Fibroblast of the aortic adventitia (primary cell): ENCODE data around the gene ST14. TPM values are rescaled to one million over a fixed set of nuclear protein-coding genes. Genes with fewer than 3 reads are reported as not detected.

Experiments used
- DNase-seq: peaks from one replicate; pipeline ENCODE4 v3.0.0-alpha.2; 2010; ENCODE audit warnings: low read depth
- H3K4me3 ChIP-seq: 2 replicates; pipeline ENCODE4 v1.5.1; 2011; ENCODE audit warnings: low read depth, mild to moderate bottlenecking, control low read depth, low read length, moderate library complexity
- total RNA-seq: library from RNA; depleted of rRNA; stranded (reverse); fragments of >200 nt; gene quantifications from 2 replicates; pipeline ENCODE4 v1.2.3, GENCODE V29; 2012; ENCODE audit warnings: low replicate concordance
- TF ChIP-seq, protein P1 (sequence below): IDR thresholded peaks from 2 replicates; pipeline ENCODE4 v1.5.1; 2011; ENCODE audit warnings: mild to moderate bottlenecking, low read length, control low read depth, inconsistent platforms; ENCODE audit not compliant: insufficient read depth

ST14 gene
- total RNA-seq, 1 donor: 0.09 TPM

GRCh38 chr11:130144141-130144540 lies 15.4 kb upstream of the ST14 start:
- no peak overlapping the region for H3K4me3 ChIP-seq
- TF ChIP-seq, protein P1, sequence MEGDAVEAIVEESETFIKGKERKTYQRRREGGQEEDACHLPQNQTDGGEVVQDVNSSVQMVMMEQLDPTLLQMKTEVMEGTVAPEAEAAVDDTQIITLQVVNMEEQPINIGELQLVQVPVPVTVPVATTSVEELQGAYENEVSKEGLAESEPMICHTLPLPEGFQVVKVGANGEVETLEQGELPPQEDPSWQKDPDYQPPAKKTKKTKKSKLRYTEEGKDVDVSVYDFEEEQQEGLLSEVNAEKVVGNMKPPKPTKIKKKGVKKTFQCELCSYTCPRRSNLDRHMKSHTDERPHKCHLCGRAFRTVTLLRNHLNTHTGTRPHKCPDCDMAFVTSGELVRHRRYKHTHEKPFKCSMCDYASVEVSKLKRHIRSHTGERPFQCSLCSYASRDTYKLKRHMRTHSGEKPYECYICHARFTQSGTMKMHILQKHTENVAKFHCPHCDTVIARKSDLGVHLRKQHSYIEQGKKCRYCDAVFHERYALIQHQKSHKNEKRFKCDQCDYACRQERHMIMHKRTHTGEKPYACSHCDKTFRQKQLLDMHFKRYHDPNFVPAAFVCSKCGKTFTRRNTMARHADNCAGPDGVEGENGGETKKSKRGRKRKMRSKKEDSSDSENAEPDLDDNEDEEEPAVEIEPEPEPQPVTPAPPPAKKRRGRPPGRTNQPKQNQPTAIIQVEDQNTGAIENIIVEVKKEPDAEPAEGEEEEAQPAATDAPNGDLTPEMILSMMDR: no peak
- no peak for DNase-seq

- H3K4me3 ChIP-seq: no peak overlapping the region
- DNase-seq: no peak
- TF ChIP-seq, protein P1: no peak
These were observed 14.7 kb upstream of the ST14 start for GRCh38 chr11:130144861-130145281.

GRCh38 chr11:130145311-130145812 lies 14.2 kb upstream of the ST14 start:
- TF ChIP-seq, protein P1: no peak
- DNase-seq: no peak
- H3K4me3 ChIP-seq: no peak overlapping the region

DNA sequence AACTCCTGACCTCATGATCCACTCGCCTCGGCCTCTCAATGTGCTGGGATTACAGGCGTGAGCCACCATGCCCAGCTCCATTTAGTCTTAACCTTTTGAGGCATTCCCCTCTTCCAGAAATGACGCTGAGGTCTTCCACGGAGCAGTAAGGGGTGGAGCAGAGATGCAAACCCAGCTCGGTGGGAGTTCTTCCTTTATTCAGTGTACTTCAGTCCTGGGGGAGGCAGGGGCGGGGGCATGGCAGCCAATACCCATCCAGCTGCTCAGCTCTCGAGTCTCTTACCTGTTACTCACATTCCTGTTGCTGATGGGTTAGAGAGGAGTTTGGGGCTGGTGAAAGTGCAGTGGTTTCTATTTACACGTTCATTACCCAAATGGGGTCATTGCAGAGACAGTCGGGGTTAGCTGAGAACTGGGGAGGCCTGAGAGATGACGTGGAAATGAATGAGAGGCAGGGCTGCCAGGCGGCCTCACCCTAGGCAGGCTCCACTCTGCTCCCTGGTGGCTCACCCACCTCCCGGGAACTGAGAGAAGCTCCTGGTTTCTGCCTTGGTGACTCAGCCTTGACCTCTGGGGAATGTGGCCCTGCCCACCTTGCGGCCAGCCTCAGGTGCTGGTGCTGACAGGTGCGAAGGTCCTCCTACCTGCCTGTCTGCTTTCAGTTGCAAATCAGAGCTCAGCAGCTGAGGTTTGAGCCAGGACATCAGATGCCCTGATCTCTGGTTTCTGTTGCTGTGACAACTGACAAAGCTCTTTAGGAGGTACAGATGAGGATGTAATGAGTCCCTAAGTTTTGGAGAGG lies 13.4 kb upstream of the ST14 start:
- no peak overlapping the region for H3K4me3 ChIP-seq
- TF ChIP-seq, protein P1: peak; percentile 27
- no peak for DNase-seq

- no peak overlapping the region for H3K4me3 ChIP-seq
- no peak for DNase-seq
- TF ChIP-seq, protein P1: no peak
These were observed 12.8 kb upstream of the ST14 start for GRCh38 chr11:130146796-130147195.

DNA sequence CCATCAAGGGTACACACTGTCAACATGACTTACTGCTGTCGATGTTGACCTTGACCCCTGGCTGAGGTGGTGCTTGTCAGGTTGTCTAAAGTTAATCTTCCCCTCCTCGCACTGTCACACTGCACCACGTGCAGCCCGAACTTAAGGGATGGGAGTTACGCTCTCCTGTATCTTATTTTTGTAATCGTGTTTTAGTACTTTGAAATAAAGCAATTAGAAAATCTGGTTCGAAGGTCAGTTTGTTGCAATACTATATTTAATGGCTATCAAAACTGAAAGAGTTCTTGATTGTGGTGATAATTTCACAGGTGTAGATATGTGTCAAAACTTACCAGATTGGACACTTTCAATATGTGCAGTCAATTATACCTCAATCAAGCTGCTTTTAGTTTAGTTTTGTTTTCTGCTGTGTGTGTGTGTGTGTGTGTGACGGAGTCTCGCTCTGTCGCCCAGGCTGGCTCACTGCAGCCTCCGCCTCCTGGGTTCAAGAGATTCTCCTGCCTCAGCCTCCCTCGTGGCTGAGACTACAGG lies 10.7 kb upstream of the ST14 start:
- H3K4me3 ChIP-seq: no peak overlapping the region
- TF ChIP-seq, protein P1: no peak
- DNase-seq: no peak
